Loucy (cell line): Measurements from ENCODE around the gene MOGAT2.

ENCODE experiments used
- H2AFZ ChIP-seq: fragments of 200-600 bp; sonication (generic); 2 replicates; pipeline ENCODE4 v1.6.0; 2016; ENCODE audit warnings: antibody characterized with exemption, mild to moderate bottlenecking, low read length, moderate library complexity
- H3F3A ChIP-seq: fragments of 200-600 bp; 2 replicates; pipeline ENCODE4 v1.6.0; 2016; ENCODE audit warnings: antibody characterized with exemption, low read depth, mild to moderate bottlenecking
- H3K27me3 ChIP-seq: fragments of 200-600 bp; sonication (generic); 2 replicates; pipeline ENCODE4 v1.6.1; 2014; ENCODE audit warnings: low read length, mild to moderate bottlenecking; ENCODE audit not compliant: insufficient read depth, poor library complexity, severe bottlenecking
- H3K36me3 ChIP-seq: fragments of 200-600 bp; sonication (generic); 2 replicates; pipeline ENCODE4 v1.6.1; 2016; ENCODE audit warnings: low read length; ENCODE audit not compliant: insufficient read depth
- H3K4me1 ChIP-seq: fragments of 200-600 bp; sonication (generic); 2 replicates; pipeline ENCODE4 v1.5.1; 2014; ENCODE audit warnings: low read length, mild to moderate bottlenecking; ENCODE audit not compliant: insufficient read depth, poor library complexity, severe bottlenecking
- H3K4me2 ChIP-seq: fragments of 200-600 bp; sonication (generic); 2 replicates; pipeline ENCODE4 v1.6.0; 2014; ENCODE audit warnings: antibody characterized with exemption, low read length, low read depth, mild to moderate bottlenecking; ENCODE audit not compliant: poor library complexity, severe bottlenecking
- H3K4me3 ChIP-seq: fragments of 200-600 bp; sonication (generic); 2 replicates; pipeline ENCODE4 v1.5.1; 2014; ENCODE audit warnings: low read length, mild to moderate bottlenecking, mixed read lengths; ENCODE audit not compliant: poor library complexity, severe bottlenecking
- H3K79me2 ChIP-seq: fragments of 200-600 bp; sonication (generic); 2 replicates; pipeline ENCODE4 v1.6.1; 2014; ENCODE audit warnings: low read length; ENCODE audit not compliant: insufficient read depth
- H3K9ac ChIP-seq: fragments of 200-600 bp; sonication (generic); 2 replicates; pipeline ENCODE4 v1.6.0; 2014; ENCODE audit warnings: mild to moderate bottlenecking, low read depth, low read length, moderate library complexity; ENCODE audit not compliant: poor library complexity, severe bottlenecking
- H3K9me2 ChIP-seq: fragments of 200-600 bp; sonication (generic); replicated peaks from 2 replicates; pipeline ENCODE4 v1.6.1; 2016; ENCODE audit warnings: low read depth, low read length, mixed read lengths
- H3K9me3 ChIP-seq: fragments of 200-600 bp; sonication (generic); 2 replicates; pipeline ENCODE4 v1.6.1; 2014; ENCODE audit warnings: mild to moderate bottlenecking, antibody characterized with exemption, low read length, low read depth; ENCODE audit not compliant: insufficient read depth
- H4K20me1 ChIP-seq: fragments of 200-600 bp; sonication (generic); 2 replicates; pipeline ENCODE4 v1.6.0; 2014; ENCODE audit warnings: antibody characterized with exemption, low read length, mild to moderate bottlenecking; ENCODE audit not compliant: insufficient read depth, poor library complexity, severe bottlenecking
- CTCF ChIP-seq: fragments of 200-600 bp; sonication (generic); conservative IDR thresholded peaks from 2 replicates; pipeline ENCODE4 v1.5.1; 2014; ENCODE audit warnings: mild to moderate bottlenecking, antibody characterized with exemption, low read length
- EZH2phosphoT487 ChIP-seq: fragments of 200-600 bp; IDR thresholded peaks from 2 replicates; pipeline ENCODE4 v1.6.1; 2018; ENCODE audit warnings: antibody characterized with exemption, mild to moderate bottlenecking, moderate library complexity, borderline replicate concordance

The MOGAT2 gene

DNA sequence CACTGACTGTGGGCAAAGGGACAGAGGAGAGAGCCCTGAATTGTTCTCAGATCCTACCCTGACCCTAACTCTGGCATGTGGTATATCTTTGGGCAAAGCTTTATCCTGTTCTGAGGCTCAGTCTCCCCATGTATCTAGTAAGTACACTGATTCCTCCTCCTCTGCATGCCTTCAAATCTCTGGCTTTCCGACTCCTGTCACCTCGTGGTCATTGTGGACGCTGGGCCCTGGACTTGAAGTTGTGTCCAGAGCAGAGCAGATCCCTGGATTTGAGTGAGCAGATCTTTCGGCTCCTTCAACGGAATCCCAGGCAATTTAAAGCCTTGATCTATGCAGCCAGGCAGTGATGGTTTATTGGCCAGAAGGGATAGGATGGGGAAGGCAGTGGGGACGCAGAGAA lies 3.0 kb downstream of the MOGAT2 start:
- H3K4me1 ChIP-seq, result no peaks in the 10 kb centered on the region
- no peaks in the 10 kb centered on the region for H4K20me1 ChIP-seq
- H3K9ac ChIP-seq, result no peak overlapping the region
- no peak overlapping the region for H2AFZ ChIP-seq
- H3K79me2 ChIP-seq, result no peaks in the 10 kb centered on the region
- no peaks in the 10 kb centered on the region for H3F3A ChIP-seq
- peaks cover 4% of the 10 kb centered on the region for H3K27me3 ChIP-seq
- H3K4me2 ChIP-seq, result no peak overlapping the region
- H3K9me2 ChIP-seq, result no peaks in the 10 kb centered on the region
- no peak for TF ChIP-seq CTCF
- no peak for TF ChIP-seq EZH2phosphoT487
- no peak overlapping the region for H3K4me3 ChIP-seq
- H3K36me3 ChIP-seq, result no peaks in the 10 kb centered on the region
- H3K9me3 ChIP-seq, result no peaks in the 10 kb centered on the region

- Histone ChIP-seq H3K36me3 (no peaks in the 10 kb centered on the region), H3K79me2 (no peaks in the 10 kb centered on the region), H3K4me2 (no peak overlapping the region), H3K9me2 (no peaks in the 10 kb centered on the region), H3F3A (no peaks in the 10 kb centered on the region), H3K9me3 (no peaks in the 10 kb centered on the region), H3K9ac (no peak overlapping the region), H3K4me3 (no peak overlapping the region), H3K27me3 (peaks cover 4% of the 10 kb centered on the region), H3K4me1 (no peaks in the 10 kb centered on the region), H4K20me1 (no peaks in the 10 kb centered on the region), H2AFZ (no peak overlapping the region; the same call in 1 of the 2 replicates)
- no peak for TF ChIP-seq CTCF
- TF ChIP-seq EZH2phosphoT487, result no peak
These were observed 4.4 kb downstream of the MOGAT2 start for GRCh38 chr11:75721852-75722668.

- H3K36me3 ChIP-seq, result no peaks in the 10 kb centered on the region
- H3K9ac ChIP-seq, result no peak overlapping the region
- no peak overlapping the region for H3K4me3 ChIP-seq
- H3K27me3 ChIP-seq, result peaks cover 4% of the 10 kb centered on the region
- H3K4me1 ChIP-seq, result no peaks in the 10 kb centered on the region
- H3K79me2 ChIP-seq, result no peaks in the 10 kb centered on the region
- no peaks in the 10 kb centered on the region for H3F3A ChIP-seq
- H3K9me3 ChIP-seq, result no peaks in the 10 kb centered on the region
- H2AFZ ChIP-seq, result no peak overlapping the region; the same call in 1 of the 2 replicates
- no peaks in the 10 kb centered on the region for H4K20me1 ChIP-seq
- no peak for TF ChIP-seq EZH2phosphoT487
- TF ChIP-seq CTCF, result no peak
- no peak overlapping the region for H3K4me2 ChIP-seq
- H3K9me2 ChIP-seq, result no peaks in the 10 kb centered on the region
These were observed 5.0 kb downstream of the MOGAT2 start for GRCh38 chr11:75722669-75723042.
